Fibroblast of skin of left quadriceps (primary cell): Measurements from ENCODE around the gene TM7SF3.

Experiments
- DNase-seq, 2 experiments: peaks; one replicate each; pipeline ENCODE4 v3.0.0-alpha.2; 2013; ENCODE audit warnings: low read depth in 2 of 2

The TM7SF3 gene

GRCh38 chr12:27014859-27015729 lies 910 bp upstream of the TM7SF3 start:
- DNase-seq = no peak

GRCh38 chr12:27013611-27014084 lies 536 bp downstream of the TM7SF3 start:
- no peak for DNase-seq

- no peak for DNase-seq
These were observed 1.3 kb downstream of the TM7SF3 start for GRCh38 chr12:27012982-27013255.

DNA sequence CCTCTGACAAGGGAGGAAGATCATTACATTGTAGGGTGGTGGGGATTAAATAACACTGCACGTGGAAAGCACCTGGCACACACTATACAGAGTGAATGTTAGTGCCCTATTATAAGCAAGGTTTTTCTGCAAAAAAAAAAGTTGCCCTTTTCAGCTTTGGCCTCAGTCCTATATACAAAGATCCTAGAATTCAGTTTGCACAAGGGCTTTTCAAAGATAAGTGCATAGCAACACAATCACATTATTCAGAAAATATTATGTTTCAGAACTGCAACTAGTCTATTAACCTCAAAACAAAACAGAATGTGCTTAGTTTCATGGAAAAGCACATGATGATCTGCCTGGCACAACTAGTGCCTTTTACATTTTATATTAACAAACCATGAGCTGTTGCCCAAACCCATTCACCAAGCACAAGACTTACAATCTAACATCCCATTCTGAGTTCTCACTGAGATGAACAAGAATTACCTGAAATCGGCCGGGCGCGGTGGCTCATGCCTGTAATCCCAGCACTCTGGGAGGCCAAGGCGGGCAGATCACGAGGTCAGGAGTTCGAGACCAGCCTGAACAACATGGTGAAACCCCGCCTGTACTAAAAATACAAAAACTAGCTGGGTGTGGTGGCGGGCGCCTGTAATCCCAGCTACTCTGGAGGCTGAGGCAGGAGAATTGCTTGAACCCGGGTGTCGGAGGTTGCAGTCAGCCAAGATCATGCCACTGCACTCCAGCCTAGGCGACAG lies 1.8 kb downstream of the TM7SF3 start:
- no peak for DNase-seq

GRCh38 chr12:27009881-27010301 lies 4.3 kb downstream of the TM7SF3 start:
- no peak for DNase-seq

DNA sequence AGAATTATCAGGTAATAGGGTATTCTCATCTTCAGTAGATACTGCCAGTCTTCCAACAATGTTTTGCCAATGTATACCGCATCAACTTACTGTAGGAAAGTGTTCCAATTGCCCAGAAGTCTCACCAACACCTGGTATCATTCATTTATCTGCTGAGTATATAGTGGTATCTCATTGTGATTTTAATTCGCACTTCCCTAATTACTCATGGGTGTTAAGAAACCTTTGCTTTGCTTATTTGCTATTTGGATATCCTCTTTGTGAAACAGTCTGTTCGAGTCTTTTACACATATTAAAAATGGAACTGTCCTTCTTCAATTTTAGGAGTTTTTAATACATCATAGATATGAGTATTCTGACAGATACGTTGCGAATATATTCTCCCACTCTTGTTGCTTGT lies 6.1 kb downstream of the TM7SF3 start:
- no peak for DNase-seq

DNA sequence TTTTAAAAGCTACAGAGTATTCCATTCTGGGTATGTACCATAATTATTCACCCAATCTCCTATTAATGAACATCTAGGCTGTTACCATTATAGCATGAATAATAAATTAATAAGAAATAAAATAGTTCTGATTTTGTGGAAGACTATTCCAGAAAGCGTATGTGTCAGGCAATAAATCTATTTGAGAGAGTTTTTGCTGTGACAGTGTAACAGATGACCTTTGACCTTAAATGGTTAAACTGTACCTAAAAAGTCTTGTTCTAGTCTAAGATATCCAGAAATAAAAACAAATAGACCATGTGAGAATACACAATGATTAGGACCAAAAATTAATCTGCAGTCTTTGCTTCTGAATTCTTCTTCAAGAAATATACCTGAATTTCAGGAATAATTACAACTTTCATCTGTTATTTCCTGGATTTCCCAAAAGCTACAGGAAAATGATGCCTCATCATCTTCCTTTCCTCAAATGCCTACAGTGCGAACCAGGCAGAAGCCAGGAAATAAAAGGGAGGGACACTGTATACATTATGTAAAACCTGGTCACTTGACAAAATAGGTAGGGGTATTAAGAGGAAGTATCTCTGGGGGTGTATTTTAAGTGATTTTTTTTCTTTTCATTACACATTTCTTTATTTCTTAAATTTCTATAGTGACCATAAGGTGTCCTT lies 7.3 kb downstream of the TM7SF3 start:
- no peak for DNase-seq

GRCh38 chr12:27005495-27005894 lies 8.7 kb downstream of the TM7SF3 start:
- no peak for DNase-seq

- no peak for DNase-seq
These were observed 10.5 kb downstream of the TM7SF3 start for GRCh38 chr12:27003421-27004381.

DNA sequence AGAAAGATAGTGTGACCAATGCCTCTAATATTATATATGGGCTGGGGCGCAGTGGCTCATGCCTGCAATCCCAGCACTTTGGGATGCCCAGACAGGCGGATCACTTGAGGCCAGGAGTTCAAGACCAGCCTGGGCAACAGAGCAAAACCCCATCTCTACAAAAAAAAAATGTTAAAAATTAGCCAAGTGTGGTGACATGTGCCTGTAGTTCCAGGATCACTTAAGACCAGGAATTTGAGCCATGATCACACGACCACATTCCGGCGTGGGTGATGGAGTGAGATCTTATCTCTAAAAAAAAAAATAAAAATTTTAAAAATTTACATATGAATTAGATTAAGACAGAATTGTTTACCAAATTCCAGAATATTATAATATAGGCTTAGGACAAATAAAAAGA lies 12.0 kb downstream of the TM7SF3 start:
- no peak for DNase-seq

GRCh38 chr12:27001663-27002062 lies 12.5 kb downstream of the TM7SF3 start:
- DNase-seq = no peak

DNA sequence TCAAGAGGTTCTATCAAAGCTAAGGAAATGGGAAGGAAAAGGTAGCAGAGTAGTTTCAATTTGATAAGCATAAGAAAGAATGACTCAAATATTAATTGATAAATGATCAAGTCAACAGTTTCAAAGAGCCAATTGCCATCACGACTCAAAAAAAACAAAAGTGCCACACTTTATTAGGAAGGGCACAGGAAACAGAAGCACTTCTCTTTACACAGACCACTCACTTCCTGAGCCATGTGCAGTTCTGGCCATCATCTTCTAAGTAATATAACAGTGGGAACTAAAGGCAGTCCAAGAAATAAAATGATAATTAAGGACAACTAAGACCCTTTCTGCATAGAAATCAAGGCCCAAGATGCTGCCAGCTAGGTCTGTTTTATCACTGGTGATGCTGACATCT lies 13.2 kb downstream of the TM7SF3 start:
- DNase-seq = no peak

DNA sequence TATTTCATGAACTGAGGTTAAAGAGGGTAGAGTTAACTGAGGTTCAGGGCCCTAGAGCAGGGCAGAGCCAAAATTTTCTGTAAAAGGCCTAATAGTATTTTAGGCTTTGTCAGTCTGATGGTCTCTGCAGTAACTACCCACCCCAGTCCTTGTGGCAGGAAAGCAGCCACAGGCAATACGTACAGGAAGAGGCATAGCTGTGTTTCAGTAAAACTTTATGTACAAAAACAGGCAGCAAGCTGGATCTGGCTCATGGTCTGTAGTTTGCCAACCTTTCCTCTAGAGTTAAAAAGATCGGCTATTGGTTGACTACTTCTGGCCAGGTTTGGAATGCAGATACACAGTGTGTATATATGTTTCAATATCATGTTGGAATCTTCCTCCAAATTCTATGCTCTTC lies 17.2 kb downstream of the TM7SF3 start:
- DNase-seq = no peak

GRCh38 chr12:26995706-26996105 lies 18.5 kb downstream of the TM7SF3 start:
- no peak for DNase-seq

GRCh38 chr12:26994109-26994508 lies 20.1 kb downstream of the TM7SF3 start:
- no peak for DNase-seq

DNA sequence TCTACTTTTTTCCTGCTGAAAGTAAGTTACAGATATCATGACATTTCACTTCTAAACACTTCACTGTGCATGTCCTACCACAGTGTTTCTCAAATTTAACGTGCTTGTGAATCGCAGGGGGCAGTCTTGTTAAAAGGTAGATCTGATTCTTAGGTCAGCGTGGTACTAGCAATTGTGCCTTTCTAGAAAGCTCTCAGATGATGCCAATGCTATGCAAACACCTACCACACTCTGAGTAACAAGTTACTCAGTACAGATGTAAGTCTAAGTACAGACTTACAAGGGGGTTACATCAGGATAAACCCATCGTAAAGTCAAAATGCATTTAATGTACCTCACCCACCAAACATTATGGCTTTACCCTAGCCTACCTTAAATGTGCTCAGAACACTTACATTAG lies 22.4 kb downstream of the TM7SF3 start:
- no peak for DNase-seq

GRCh38 chr12:26989873-26990272 lies 24.3 kb downstream of the TM7SF3 start:
- DNase-seq = no peak

DNA sequence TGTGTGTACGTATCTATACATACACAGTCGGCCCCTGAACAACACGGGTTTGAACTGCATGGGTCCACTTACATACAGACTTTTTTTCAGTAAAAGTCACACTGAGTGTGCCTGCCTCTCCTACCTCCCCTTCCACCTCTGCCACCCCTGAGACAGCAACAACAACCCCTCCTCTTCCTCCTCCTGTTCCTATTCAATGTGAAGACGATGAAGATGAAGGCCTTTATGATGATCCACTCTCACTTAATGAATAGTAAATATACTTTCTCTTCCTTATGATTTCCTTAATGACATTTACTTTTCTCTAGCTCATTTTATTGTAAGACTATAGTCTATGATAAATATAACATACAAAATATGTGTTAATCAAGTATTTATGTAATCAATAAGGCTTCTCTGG lies 25.5 kb downstream of the TM7SF3 start:
- no peak for DNase-seq

- DNase-seq = no peak
These were observed 26.4 kb downstream of the TM7SF3 start for GRCh38 chr12:26987634-26988424.

- DNase-seq = no peak
These were observed 31.3 kb downstream of the TM7SF3 start for GRCh38 chr12:26982866-26983265.

- DNase-seq = no peak
These were observed 34.5 kb downstream of the TM7SF3 start for GRCh38 chr12:26979733-26980132.
